NT2/D1 (cell line): ENCODE data around the gene PRR3.

Experiments used
- SUZ12 ChIP-seq: IDR thresholded peaks from 2 replicates; pipeline ENCODE4 v1.6.1; 2011; ENCODE audit not compliant: insufficient read length, insufficient read depth; ENCODE audit errors: extremely low read depth
- YY1 ChIP-seq: IDR thresholded peaks from 2 replicates; pipeline ENCODE4 v1.6.1; 2011; ENCODE audit not compliant: insufficient read length, insufficient read depth
- ZNF274 ChIP-seq: IDR thresholded peaks from 2 replicates; pipeline ENCODE4 v1.6.1; 2011; ENCODE audit warnings: mild to moderate bottlenecking, low read depth, low read length

GRCh38 chr6:30560930-30561329, 3.8 kb downstream of the PRR3 start:
- TF ChIP-seq YY1, result no peak
- no peak for TF ChIP-seq ZNF274
- TF ChIP-seq SUZ12, result no peak
